GM18868 (cell line): Measurements from ENCODE around the gene C1orf94.

Source experiments
- ATAC-seq: cut with Tn5 transposase; IDR thresholded peaks from one replicate; pipeline ENCODE4 v1.9.1; 2021; ENCODE audit warnings: mild to moderate bottlenecking, moderate library complexity; ENCODE audit not compliant: unreplicated experiment

C1orf94 gene

GRCh38 chr1:34176830-34177603 lies at the start of gene C1orf94:
C1orf94 (plus strand) TSS chr1:34176907; CDS start chr1:34177790, 883 bp downstream.
- no peak for ATAC-seq

GRCh38 chr1:34127006-34128000 lies 49.4 kb upstream of the C1orf94 start:
- no peak for ATAC-seq

GRCh38 chr1:34128186-34128889 lies 48.4 kb upstream of the C1orf94 start:
- ATAC-seq: no peak

GRCh38 chr1:34129630-34130029 lies 47.1 kb upstream of the C1orf94 start:
- no peak for ATAC-seq

DNA sequence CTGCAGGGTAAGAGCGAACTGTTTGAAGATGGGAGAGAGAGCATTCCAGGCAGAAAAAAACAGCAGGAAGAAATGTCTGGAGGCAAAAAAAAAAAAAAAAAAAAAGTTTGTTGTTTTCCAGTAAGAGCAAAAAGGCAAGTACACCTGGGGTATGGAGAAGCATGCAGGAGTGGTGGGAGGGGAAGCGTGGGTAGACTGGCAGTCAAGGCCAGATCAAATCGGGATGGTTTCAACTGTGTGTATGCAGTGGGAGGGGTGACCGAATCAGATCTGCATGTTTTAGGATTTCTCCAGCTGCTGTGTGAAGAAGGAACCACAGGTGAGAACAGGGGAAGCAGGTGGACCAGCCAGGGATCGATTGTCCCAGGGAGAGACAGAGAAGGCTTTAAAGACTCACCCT lies 46.4 kb upstream of the C1orf94 start:
- no peak for ATAC-seq

- ATAC-seq: no peak
Observed at GRCh38 chr1:34131396-34132160, 45.1 kb upstream of the C1orf94 start.

DNA sequence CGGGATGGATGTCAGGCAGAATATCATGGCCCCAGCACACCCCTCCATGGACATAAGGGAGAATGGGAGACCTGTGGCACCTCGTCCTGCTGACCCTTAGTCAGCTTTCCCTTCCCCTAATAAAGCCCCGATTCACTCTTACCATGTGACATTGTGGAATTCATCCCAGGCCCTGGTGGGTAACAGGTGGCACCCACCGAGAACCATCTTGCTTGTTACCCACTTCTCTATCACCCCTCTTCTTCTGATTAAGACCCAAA lies 44.6 kb upstream of the C1orf94 start:
- ATAC-seq: no peak

- no peak for ATAC-seq
Observed at GRCh38 chr1:34137411-34137810, 39.3 kb upstream of the C1orf94 start.

- no peak for ATAC-seq
Observed at GRCh38 chr1:34140011-34140676, 36.6 kb upstream of the C1orf94 start.

DNA sequence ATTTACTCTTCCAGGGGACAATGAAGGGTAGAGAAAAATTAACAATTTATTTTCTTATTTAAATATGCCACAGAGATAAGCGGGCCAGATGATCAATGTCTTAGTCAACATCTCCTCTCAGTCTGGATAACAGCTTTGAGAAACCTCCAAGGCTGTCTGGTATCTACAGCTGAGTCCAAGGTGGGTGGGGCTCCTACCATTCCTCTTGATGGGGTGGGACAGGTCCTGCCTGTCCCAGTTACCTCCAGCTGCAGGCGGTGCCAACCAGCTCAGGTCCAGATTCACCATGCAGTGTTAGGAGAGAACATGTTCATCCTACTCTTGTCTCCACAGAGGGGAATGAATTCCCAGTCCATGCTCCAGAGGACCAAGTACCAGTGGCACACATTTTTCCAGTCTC lies 32.7 kb upstream of the C1orf94 start:
- ATAC-seq: no peak

GRCh38 chr1:34144766-34145165 lies 31.9 kb upstream of the C1orf94 start:
- ATAC-seq: no peak

- ATAC-seq: no peak
Observed at GRCh38 chr1:34147301-34147700, 29.4 kb upstream of the C1orf94 start.

GRCh38 chr1:34149501-34149900 lies 27.2 kb upstream of the C1orf94 start:
- no peak for ATAC-seq

GRCh38 chr1:34153246-34153645 lies 23.5 kb upstream of the C1orf94 start:
- ATAC-seq: no peak

DNA sequence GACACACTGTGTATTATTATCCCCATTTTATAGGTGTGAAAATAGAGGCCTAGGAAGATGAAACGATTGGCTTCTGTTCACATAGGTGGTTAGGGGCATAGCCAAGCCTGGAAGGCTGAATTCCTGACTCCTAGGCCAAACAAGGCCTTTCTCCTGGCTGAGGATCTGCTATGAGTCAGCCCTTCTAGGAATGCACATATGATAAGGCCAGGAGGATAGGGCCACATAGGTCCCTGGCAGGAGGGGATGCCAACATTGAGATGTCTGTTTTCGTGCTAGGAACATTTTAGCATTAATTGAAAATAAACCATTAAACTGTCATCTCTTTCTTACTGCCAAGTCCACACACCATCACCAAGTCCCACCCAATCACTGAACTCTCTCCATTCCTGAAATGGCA lies 20.8 kb upstream of the C1orf94 start:
- ATAC-seq: no peak

GRCh38 chr1:34156739-34157138 lies 20.0 kb upstream of the C1orf94 start:
- ATAC-seq: no peak

DNA sequence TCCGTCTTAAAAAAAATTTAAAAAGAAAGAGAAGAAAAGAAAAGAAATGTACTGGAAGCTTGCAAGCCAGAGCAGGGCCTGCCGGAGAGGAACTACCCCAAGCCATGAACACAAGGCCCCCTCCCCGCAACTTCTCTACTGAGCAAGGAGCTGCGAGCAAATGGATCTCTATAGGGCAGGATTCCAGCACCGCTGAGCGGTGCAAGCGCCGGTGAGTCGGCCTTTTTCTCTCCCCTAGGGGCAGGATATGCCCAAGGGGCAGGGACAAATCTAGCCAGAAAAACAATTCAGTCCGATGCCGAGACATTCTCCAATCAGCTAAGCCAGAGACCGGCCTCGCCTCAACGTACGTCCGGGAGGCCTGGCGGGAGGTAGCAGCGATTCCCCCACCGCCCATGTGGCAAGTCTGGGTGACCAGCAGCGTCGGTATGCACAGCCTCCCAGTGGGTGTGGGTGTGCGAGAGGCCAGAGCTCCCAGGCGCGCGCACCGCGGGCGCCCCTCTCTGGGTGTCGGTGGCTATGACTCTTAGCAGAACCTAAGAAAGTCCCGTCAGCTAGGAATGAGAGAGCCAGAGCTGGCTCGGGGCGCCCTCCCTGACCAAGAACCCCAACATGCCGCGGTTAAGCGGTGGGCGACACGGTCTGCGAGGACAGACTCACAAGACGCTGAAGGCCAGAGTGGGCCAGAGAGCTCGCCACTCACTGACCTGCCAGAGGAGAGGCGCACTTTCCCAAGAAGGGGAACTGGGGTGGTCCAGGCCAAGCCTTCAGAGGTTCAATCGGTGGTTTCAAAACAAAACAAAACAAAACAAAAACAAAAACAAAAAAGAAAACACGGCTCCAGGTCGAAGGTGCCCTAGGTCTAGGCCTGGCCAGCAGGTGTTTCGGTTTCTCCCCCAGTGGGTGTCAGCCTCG lies 13.6 kb upstream of the C1orf94 start:
- ATAC-seq: peak; percentile 56

DNA sequence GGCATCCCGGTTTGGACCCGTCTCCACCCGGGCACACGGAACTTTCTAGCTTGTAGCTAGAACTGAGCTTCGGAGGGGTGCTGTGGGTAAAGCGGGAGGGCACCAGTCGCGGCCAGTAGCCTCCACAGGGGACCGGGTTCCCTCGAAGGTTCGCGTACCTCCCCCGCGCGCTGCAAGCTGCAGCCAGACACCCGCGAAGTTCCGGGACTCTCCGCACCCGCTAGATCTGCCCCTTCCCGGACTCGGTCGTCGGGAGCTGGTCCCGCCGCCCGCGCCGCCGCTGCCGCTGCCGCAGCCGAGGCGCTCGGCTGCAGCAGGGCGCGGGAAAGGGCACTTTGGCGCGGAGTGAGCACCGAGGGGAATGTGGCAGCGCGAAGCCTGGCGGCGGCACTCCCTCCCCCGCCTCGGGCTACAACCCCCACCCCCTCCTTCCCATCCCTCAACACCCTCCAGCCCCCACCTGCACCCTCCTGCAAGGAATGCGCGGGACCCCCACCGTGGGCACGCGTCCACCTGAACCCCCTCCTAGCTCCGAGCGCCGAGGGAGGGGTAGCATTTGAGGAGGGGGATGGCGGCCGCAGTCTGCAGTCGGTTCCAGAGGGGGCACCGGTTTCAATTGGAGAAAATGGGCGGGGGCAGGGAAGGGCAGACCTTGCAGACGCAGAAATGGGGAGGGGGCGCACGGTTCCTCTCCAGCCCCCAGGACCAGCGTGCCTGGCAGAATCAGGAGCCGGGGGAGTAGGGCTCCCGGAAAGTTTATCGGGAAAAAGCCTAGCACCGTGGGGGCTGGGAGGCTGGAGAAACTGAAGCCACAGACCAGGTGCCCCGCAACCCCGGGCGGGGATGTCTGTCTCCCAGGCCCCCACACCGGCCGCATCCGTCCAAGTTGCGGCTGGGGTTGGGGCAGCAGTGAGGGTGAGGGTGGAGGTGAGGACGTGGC lies 12.6 kb upstream of the C1orf94 start:
- no peak for ATAC-seq
